Measurements from ENCODE around the gene METTL23. TPM values are rescaled to one million over a fixed set of nuclear protein-coding genes. Genes with fewer than 3 reads are reported as not detected.
A peak's percentile ranks its signal among the peaks of the same experiment; 100 is the strongest.

METTL23 gene
- total and polyA plus RNA-seq, 12 donors = 18.0 to 41.8 (median 24.7) TPM

DNA sequence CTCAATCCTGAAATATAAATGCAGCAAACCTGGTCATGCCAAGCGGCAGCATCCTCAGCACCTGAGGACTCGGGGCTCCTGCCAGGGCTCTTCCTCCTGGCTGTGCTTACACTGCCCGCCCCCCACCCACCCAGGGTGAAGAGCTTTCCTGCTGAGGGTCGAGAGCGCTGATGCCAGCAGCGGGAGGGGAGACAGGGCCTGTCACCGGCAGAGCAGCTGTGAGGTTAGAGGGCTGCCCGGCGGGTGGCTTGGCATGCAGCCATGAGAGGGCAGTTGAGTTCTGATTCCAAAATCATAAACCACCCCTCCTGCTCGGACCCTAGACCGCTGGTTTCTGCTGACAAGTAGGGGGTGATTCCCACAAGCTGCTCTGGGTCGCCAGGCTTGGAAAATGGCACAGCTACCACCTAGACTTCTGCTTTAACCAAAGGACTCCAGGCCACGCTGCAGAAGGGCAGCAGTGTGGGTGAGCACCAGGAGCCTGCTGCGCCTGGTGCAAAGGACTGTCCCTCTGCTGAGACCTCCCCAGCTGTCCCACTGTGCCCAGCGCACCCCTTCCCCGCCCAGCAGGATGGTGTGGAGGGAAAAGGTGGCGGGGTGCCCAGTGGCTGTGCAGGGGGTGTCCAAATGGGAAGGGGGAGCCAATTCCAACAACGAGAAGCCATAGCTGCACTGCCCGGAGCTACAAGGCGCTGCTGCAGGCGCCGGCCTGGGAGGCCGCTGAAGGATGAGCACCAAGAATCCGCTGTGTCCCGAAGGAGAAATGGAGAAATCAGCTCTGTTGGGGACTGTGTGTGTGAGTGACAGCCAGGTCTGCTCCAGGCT lies 42.5 kb upstream of the METTL23 start:
- Histone ChIP-seq H3K4me3 (no peak overlapping the region), H3K4me1 (peaks cover 55 to 88% (median 77%) of the 10 kb centered on the region in 9 donors), H3K27me3 (no peaks in the 10 kb centered on the region), H3K9me3 (no peaks in the 10 kb centered on the region), H3K36me3 (peaks cover 0 to 67% (median 9%) of the 10 kb centered on the region in 9 donors), H3K27ac (peak overlapping the region in 7 of 10 donors; percentile 20 to 99 (median 96))
- no peak for DNase-seq
- intact Hi-C loops (cut with DNase I) = loop anchor here in 3 of 10 donors (5.0 kb wide), 2 partner anchors 33 to 127 kb away; no protein-coding TSS in a partner anchor
- ATAC-seq = no peak
- WGBS, 2 donors = 77 to 80% methylated on average over 25 of the region's 25 CpGs
- TF ChIP-seq, protein P1, sequence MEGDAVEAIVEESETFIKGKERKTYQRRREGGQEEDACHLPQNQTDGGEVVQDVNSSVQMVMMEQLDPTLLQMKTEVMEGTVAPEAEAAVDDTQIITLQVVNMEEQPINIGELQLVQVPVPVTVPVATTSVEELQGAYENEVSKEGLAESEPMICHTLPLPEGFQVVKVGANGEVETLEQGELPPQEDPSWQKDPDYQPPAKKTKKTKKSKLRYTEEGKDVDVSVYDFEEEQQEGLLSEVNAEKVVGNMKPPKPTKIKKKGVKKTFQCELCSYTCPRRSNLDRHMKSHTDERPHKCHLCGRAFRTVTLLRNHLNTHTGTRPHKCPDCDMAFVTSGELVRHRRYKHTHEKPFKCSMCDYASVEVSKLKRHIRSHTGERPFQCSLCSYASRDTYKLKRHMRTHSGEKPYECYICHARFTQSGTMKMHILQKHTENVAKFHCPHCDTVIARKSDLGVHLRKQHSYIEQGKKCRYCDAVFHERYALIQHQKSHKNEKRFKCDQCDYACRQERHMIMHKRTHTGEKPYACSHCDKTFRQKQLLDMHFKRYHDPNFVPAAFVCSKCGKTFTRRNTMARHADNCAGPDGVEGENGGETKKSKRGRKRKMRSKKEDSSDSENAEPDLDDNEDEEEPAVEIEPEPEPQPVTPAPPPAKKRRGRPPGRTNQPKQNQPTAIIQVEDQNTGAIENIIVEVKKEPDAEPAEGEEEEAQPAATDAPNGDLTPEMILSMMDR (IDR thresholded peaks at IDR 0.05) = no peak

DNA sequence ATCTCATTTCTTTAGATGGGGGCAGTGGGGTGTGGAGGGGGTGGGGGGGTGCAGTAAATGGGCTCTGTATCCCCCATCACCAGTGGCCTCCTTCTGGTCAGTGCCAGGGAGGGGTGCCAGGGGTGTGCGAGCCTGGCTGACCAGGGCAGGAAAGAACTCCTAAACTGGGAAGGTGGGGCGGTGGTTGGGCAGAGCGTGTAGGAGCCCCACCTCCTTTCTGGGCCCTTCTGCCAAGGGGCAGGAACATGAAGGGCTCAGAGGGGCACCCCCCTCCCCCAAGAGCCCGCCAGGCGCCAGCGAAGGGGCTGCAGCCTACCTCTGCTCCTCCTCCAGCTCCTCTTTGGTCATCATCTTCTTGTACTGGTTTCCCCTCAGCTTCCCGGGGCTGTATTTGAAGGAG lies 41.9 kb upstream of the METTL23 start:
- Histone ChIP-seq H3K9me3 (no peaks in the 10 kb centered on the region), H3K36me3 (peaks cover 0 to 64% (median 9%) of the 10 kb centered on the region in 9 donors), H3K4me3 (no peak overlapping the region), H3K27ac (peak overlapping the region in 9 of 10 donors; percentile 39 to 99 (median 95)), H3K4me1 (peaks cover 61 to 94% (median 81%) of the 10 kb centered on the region in 9 donors), H3K27me3 (no peaks in the 10 kb centered on the region)
- ATAC-seq = no peak
- TF ChIP-seq, protein P1 (IDR thresholded peaks at IDR 0.05) = no peak
- DNase-seq = no peak
- intact Hi-C loops (cut with DNase I) = loop anchor here in 3 of 10 donors (5.0 kb wide), 2 partner anchors 33 to 127 kb away; no protein-coding TSS in a partner anchor
- WGBS, 2 donors = 86 to 90% methylated on average over 7 of the region's 7 CpGs

- DNase-seq (no peak), ATAC-seq (no peak)
- Histone ChIP-seq H3K4me1 (peaks cover 63 to 100% (median 87%) of the 10 kb centered on the region in 9 donors), H3K9me3 (no peaks in the 10 kb centered on the region), H3K36me3 (peaks cover 0 to 62% (median 9%) of the 10 kb centered on the region in 9 donors), H3K27ac (peak overlapping the region in 9 of 10 donors; percentile 52 to 99 (median 95)), H3K27me3 (no peaks in the 10 kb centered on the region), H3K4me3 (no peak overlapping the region)
- TF ChIP-seq, protein P1 (IDR thresholded peaks at IDR 0.05) = no peak
- intact Hi-C loops (cut with DNase I) = no loop called here
- WGBS, 2 donors = 68 to 75% methylated on average over 12 of the region's 12 CpGs
Observed at GRCh38 chr17:76685366-76685765, 41.3 kb upstream of the METTL23 start.

- H3K27ac ChIP-seq = peak overlapping the region in 9 of 10 donors; percentile 1 to 99 (median 95)
- DNase-seq (peak in 1 of 2 donors; percentile 53), ATAC-seq (peak in 1 of 8 donors; percentile 13)
- H3K4me1 ChIP-seq = peaks cover 63 to 100% (median 92%) of the 10 kb centered on the region in 9 donors
- intact Hi-C loops (cut with DNase I) = loop anchor here in 1 of 10 donors (2.0 kb wide), 1 partner anchor 25 kb away; the partner anchor contains the start of gene MXRA7
- TF ChIP-seq, protein P1 (IDR thresholded peaks at IDR 0.05) = no peak
- H3K4me3 ChIP-seq = no peak overlapping the region
- WGBS, 2 donors = 31 to 49% methylated on average over 8 of the region's 8 CpGs
- H3K36me3 ChIP-seq = peaks cover 0 to 57% (median 9%) of the 10 kb centered on the region in 9 donors
- H3K9me3 ChIP-seq = no peaks in the 10 kb centered on the region
- H3K27me3 ChIP-seq = no peaks in the 10 kb centered on the region
Observed at GRCh38 chr17:76685846-76686245, 40.8 kb upstream of the METTL23 start.
